DOHH2 (cell line): Measurements from ENCODE around the gene MRPL11.

Experiments used
- CTCF ChIP-seq: fragments of 200-600 bp; sonication (generic); IDR thresholded peaks from one replicate; pipeline ENCODE4 v1.5.1; 2014; ENCODE audit warnings: antibody characterized with exemption, mild to moderate bottlenecking, low read depth, low read length; ENCODE audit not compliant: poor library complexity, severe bottlenecking
- EZH2phosphoT487 ChIP-seq: fragments of 200-600 bp; sonication (generic); IDR thresholded peaks from 2 replicates; pipeline ENCODE4 v1.6.1; 2017; ENCODE audit warnings: borderline replicate concordance, mild to moderate bottlenecking, antibody characterized with exemption, low read length, moderate library complexity, mixed read lengths

- TF ChIP-seq CTCF (peak; percentile 88), EZH2phosphoT487 (no peak)
These were observed at the start of gene MRPL11 for GRCh38 chr11:66438504-66439466.
